Right lobe of liver (tissue), 4 donors: Measurements from ENCODE around the gene KCNQ4.

Source experiments
- CTCF ChIP-seq, 4 donors: fragments of 200-600 bp in 3 of 4; fragments of 450-650 bp in 1 of 4; IDR thresholded peaks; one replicate each; pipeline versions ENCODE4 v1.5.1 to v1.8.0; 2016 to 2022; ENCODE audit warnings: antibody characterized with exemption in 4 of 4, mild to moderate bottlenecking in 2 of 4
- POLR2A ChIP-seq: fragments of 450-650 bp; IDR thresholded peaks from one replicate; pipeline ENCODE4 v1.6.1; 2017; ENCODE audit warnings: antibody characterized with exemption, mild to moderate bottlenecking
- donor health status: DM: no; HTN: no; CAD: no.
- donor health status: DM: no; HTN: no; CAD: no.
- donor health status: DM: no; HTN: yes; CAD: no.

GRCh38 chr1:40855513-40855912 lies 71.9 kb downstream of the KCNQ4 start:
- TF ChIP-seq CTCF (IDR thresholded peaks at IDR 0.05): peak in 2 of 4 donors; percentile 11 to 20
- TF ChIP-seq POLR2A: no peak
